Stimulated activated naive CD8-positive, alpha-beta T cell treated with anti-CD3 and anti-CD28 coated beads, Interleukin-15, Interleukin-2, amounts not matched to agents 100 U/mL and 50 U/mL, for 24 hours (primary cell): Measurements from ENCODE around the gene DRGX.

Experiments
- ATAC-seq: fragments of 150-1000 bp; cut with Tn5 transposase; one replicate; pipeline ENCODE4 v1.10.0; 2021
- DNase-seq: peaks from one replicate; pipeline ENCODE4 v3.0.0; 2021

The DRGX gene

DNA sequence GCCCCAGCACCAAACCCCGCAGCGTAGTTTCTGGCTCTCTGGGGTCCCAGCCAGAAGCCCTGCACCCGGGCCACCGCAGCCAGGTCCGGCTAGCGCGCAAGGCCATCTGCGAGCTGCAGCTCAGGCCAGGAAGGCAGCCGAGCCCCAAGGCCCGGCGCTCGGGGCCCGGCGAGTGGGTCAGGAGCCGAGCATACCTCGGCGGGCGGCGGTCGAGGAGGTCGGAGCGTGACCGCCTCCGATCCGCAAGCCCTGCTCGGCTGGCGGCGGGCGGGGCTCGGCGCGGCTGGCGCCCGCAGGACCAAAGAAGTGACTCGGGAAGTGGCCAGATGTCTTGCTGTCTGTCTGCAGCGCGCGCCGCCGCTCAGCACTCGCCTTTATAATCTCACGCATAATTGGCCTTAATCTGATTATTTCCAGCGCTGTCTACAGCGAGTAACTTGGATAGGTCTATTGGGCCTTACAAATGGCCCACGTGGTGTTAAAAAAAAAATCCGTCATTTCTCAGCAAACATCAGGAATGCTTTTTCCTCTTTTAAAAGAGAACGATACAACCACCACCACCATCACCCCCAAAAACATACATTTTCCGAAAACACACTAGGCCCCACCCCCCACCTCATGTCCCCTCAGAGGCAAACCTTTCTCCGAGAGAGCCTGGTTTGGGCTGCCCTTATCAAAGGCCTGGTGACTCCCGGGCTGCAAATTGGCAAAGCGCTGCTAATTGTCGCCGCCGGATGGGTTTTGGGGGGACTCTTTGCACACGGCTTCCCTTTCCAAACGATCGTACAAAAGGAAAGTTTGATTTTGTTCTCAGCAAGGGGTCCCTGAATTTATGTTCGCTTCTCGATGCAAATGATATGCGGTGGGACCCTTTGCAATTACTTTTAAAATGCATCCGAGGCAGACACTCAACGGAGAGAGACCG lies at the start of gene DRGX:
Gene DRGX, minus strand, starts transcription at position 349 of the 925 bp plus-strand sequence. CDS start 649 bp downstream, outside the sequence.
- no peak for ATAC-seq

GRCh38 chr10:49444349-49444748 lies 48.5 kb upstream of the DRGX start:
- DNase-seq = no peak
- no peak for ATAC-seq

More for the DNA sequence above, at the start of gene DRGX:
- no peak for DNase-seq

DNA sequence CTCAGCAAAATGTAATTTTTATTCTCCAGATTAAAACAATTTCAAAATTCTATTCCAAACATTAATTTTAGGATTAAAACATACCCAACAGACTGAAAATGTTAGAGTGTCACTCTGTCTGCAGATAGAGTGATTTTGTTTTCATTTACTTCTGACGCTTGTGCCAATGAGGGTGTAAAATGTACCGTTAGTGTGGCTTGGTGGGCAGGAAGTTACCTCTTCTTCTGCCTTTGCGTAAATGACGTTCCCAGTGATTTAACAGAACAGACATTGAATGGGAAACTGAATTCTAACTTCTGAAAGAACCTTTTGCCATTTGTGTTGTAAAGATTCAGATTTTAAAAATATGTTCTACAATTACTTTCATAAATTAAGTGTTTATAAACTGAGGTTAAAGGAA lies 47.0 kb upstream of the DRGX start:
- no peak for DNase-seq

DNA sequence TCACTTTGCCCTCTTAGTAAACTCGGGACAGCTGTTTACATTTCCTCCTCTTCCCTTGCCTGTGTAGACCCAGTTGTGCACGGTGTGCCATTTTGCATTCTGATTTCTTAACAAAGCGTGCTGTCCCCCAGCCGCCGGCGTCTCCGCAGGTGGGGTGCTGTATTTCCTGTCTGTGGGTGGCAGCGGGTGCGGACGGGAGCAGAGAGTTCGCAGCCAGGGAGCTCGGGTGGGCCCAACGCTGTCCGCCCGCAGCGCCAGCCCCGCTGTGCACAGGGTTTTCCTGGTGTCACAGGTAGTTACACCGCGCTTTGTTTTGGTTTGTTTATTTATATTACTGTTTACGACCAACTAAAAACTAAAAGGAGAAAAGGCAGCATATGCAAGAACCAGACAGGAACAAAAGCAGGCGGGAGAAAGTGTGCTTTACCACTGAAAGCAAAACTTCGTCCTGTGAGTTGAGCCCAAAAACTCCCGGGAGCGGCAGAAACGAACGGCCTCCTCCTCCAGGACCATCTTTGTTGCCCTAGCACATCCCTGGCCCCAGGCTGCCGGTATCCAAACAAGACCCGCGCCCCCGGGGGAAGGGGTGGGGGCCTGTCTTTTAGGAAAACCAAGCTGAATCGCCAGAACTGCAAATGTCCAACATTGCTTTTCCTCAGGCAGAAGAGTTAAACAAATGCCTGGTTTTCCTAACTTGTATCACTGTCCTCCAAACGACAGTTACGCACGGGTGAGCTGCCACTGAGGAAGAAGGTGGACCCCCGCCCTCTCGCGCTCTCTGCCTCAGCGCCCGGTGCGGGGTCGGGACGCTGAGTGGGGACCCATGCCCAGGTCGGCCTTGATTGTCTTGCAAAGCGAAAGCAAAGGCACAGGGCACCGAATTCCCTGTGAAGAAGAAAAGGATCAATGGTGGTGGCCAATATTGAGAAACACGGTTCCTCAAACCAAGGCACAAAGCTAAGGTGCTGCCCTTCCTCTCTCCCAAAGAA lies 45.9 kb upstream of the DRGX start:
- peak; percentile 17 for DNase-seq
- ATAC-seq = no peak

More for the DNA sequence above, 47.0 kb upstream of the DRGX start:
- no peak for ATAC-seq

DNA sequence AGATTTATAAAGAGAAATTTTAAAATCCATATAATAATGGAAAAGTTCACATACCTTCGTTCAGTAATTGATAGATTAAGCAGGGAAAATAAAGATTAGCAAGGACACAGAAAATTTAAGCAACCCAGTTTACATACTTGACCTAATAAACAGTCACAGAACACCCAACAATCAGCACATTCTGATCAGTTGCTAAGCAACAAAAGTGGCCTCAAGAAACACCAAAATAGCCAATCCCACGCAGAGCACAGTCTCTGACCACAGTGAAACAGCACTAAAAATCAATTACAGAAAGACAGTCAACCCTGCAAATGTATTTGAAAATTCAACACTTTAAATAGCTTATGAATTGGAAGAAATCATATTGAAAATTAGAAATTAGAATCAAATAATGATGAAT lies 39.3 kb upstream of the DRGX start:
- DNase-seq = no peak
- ATAC-seq = no peak

GRCh38 chr10:49433069-49433468 lies 37.2 kb upstream of the DRGX start:
- DNase-seq (no peak), ATAC-seq (no peak)

- DNase-seq = no peak
- no peak for ATAC-seq
Measured at GRCh38 chr10:49431426-49431825, 35.5 kb upstream of the DRGX start.

- no peak for ATAC-seq
- DNase-seq = no peak
Measured at GRCh38 chr10:49429458-49429857, 33.6 kb upstream of the DRGX start.

DNA sequence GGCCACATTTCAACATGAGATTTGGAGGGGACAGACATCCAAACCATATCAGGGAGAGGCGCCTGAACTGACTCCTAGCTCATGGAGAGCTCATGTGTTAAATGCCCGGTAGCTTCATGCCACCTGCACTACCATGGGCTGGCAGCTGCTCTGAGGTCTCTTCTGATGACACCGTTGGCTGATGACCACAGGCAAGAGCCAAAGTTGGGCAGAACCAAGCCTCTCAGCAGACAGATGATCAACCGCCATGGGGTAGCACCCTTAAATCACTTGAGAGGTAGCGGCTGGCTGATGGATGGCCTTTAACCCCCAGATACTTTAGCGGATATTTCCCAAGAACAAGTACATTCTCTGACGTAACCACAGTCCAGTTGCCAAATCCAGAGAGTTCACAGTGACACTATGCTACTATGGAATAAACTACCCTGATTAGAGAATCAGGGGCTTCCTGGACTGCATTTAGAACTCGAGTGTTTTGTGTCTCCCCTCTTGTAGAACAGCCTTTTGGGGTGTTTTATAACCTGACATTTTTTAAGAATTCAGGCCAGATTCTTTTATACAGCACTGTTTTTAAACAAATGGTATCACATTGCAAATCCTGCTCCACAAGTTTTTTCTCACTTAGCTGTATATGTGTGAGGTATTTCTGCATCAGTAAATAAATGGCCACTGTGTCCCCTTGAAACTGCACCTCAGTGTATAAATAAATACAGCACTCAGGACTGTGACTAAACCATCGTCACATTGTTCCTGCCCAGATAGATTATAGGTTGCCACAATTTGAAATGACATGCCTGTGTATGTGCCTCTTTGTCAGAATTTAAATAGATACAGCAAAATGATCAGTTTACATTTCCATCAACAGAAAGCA lies 30.8 kb upstream of the DRGX start:
- DNase-seq = no peak
- no peak for ATAC-seq

GRCh38 chr10:49419005-49419404 lies 23.1 kb upstream of the DRGX start:
- DNase-seq = no peak
- ATAC-seq = no peak

DNA sequence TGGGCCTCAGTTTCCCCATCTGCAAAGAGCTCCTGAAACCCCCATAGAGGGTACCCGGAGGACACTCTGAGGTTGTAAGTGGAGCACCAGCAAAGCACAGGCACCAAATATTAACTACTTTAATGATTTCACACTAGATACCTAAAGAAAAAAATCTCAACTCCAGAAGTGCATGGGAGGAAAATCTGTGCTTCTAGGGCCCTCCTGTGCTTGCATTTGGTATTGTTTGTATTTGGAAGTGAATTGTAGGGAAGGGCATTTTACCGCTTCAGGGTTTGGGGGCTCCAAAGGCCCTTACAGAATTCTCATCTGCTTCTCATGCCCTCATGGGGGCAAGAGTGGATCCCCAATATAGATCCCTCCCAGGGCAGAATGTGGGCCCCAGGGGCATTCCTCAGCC lies 22.4 kb upstream of the DRGX start:
- DNase-seq (no peak), ATAC-seq (no peak)

DNA sequence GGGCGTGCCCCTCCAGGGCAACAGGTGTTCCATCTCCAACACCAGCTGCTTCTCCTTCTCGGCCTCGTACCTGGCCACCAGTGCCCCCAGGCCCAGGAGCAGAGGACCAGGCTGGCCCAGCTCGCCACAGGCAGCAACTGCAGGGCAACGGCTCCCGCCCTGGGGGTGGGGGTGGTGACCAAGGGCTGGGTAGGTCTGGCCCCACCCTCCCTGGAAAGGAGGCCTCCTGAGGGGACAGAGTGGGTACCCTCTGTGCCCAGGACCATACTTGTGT lies 22.1 kb upstream of the DRGX start:
- ATAC-seq = no peak
- no peak for DNase-seq

- ATAC-seq (no peak), DNase-seq (no peak)
Measured at GRCh38 chr10:49417311-49418052, 21.6 kb upstream of the DRGX start.

- no peak for ATAC-seq
- no peak for DNase-seq
Measured at GRCh38 chr10:49415846-49416245, 20.0 kb upstream of the DRGX start.

- DNase-seq (no peak), ATAC-seq (no peak)
Measured at GRCh38 chr10:49415109-49415508, 19.2 kb upstream of the DRGX start.

- no peak for ATAC-seq
- no peak for DNase-seq
Measured at GRCh38 chr10:49414496-49414895, 18.6 kb upstream of the DRGX start.

- ATAC-seq (no peak), DNase-seq (no peak)
Measured at GRCh38 chr10:49412571-49412970, 16.7 kb upstream of the DRGX start.

- DNase-seq (no peak), ATAC-seq (no peak)
Measured at GRCh38 chr10:49410365-49411074, 14.6 kb upstream of the DRGX start.

DNA sequence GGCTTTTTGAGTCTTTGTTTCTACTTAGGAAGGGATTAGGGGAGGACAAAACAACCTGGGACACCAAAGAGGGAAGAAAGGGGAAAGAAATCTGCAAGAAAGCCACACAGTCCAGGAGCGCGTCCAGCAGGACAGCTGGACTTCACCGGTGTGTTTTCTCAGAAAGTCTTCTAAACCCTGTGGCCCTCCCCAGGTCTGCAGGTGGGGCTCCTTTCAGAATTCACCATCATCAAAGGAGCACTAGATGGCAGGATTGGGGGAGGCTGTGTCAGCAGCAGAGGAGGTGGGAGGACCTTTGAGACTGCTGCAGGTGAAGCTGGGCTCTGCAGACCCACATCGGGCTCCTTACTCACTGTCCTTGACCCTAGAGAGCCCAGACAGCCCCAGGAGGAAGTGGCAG lies 13.9 kb upstream of the DRGX start:
- DNase-seq (no peak), ATAC-seq (no peak)

GRCh38 chr10:49408519-49409306 lies 12.8 kb upstream of the DRGX start:
- no peak for ATAC-seq
- DNase-seq = no peak
